Ishikawa (cell line): Measurements from ENCODE around the gene AOX1.

Source experiments
- CEBPB ChIP-seq: IDR thresholded peaks from 2 replicates; pipeline ENCODE4 v1.6.1; 2012
- CREB1 ChIP-seq: IDR thresholded peaks from 2 replicates; pipeline ENCODE4 v1.6.1; 2012; ENCODE audit warnings: low read depth
- EGR1 ChIP-seq: IDR thresholded peaks from 2 replicates; pipeline ENCODE4 v1.6.1; 2012
- EP300 ChIP-seq: IDR thresholded peaks from 2 replicates; pipeline ENCODE4 v1.6.1; 2012; ENCODE audit warnings: borderline replicate concordance
- FOXM1 ChIP-seq: IDR thresholded peaks from 2 replicates; pipeline ENCODE4 v1.6.1; 2012; ENCODE audit warnings: low read depth, borderline replicate concordance
- MAX ChIP-seq: IDR thresholded peaks from 2 replicates; pipeline ENCODE4 v1.6.1; 2012
- NFIC ChIP-seq: IDR thresholded peaks from 2 replicates; pipeline ENCODE4 v1.6.1; 2012
- RAD21 ChIP-seq: IDR thresholded peaks from 2 replicates; pipeline ENCODE4 v1.6.1; 2012; ENCODE audit warnings: low read depth
- REST ChIP-seq: IDR thresholded peaks from 2 replicates; pipeline ENCODE4 v1.6.1; 2012; ENCODE audit warnings: low read depth, mild to moderate bottlenecking
- TAF1 ChIP-seq: IDR thresholded peaks from 2 replicates; pipeline ENCODE4 v1.6.1; 2012; ENCODE audit warnings: low read depth, mild to moderate bottlenecking
- TCF12 ChIP-seq: IDR thresholded peaks from 2 replicates; pipeline ENCODE4 v1.6.1; 2012; ENCODE audit warnings: low read depth
- TEAD4 ChIP-seq: IDR thresholded peaks from 2 replicates; pipeline ENCODE4 v1.6.1; 2012
- USF1 ChIP-seq: IDR thresholded peaks from 2 replicates; pipeline ENCODE4 v1.6.1; 2012
- YY1 ChIP-seq: IDR thresholded peaks from 2 replicates; pipeline ENCODE4 v1.6.1; 2012; ENCODE audit warnings: low read depth
- ZBTB7A ChIP-seq: IDR thresholded peaks from 2 replicates; pipeline ENCODE4 v1.6.1; 2012; ENCODE audit warnings: low read depth

AOX1 gene

GRCh38 chr2:200679535-200679934 lies 93.7 kb downstream of the AOX1 start:
- TF ChIP-seq CREB1 (no peak), USF1 (no peak), YY1 (no peak), NFIC (no peak), ZBTB7A (no peak), MAX (no peak)

- TF ChIP-seq FOXM1 (no peak), MAX (no peak), USF1 (no peak), TEAD4 (no peak)
Observed at GRCh38 chr2:200681697-200682096, 95.9 kb downstream of the AOX1 start.

- TF ChIP-seq TCF12 (no peak), MAX (no peak), FOXM1 (no peak), RAD21 (no peak), YY1 (no peak), TAF1 (no peak), USF1 (no peak), CEBPB (no peak), TEAD4 (no peak), EGR1 (no peak), EP300 (no peak), REST (no peak)
Observed at GRCh38 chr2:200687922-200688920, 102.4 kb downstream of the AOX1 start.

GRCh38 chr2:200689115-200689514 lies 103.3 kb downstream of the AOX1 start:
- TF ChIP-seq EGR1 (no peak), CEBPB (no peak), TCF12 (no peak), CREB1 (no peak), ZBTB7A (no peak), RAD21 (no peak), USF1 (no peak)

- no peak for TF ChIP-seq TEAD4
- TF ChIP-seq YY1: no peak
- no peak for TF ChIP-seq ZBTB7A
- TF ChIP-seq REST: no peak
- TF ChIP-seq EP300: no peak
- TF ChIP-seq RAD21: no peak
- no peak for TF ChIP-seq USF1
- TF ChIP-seq CREB1: no peak
- TF ChIP-seq CEBPB: no peak
Observed at GRCh38 chr2:200693836-200694470, 108.1 kb downstream of the AOX1 start.
